GM23338 (cell line): ENCODE measurements around the gene GNL2. TPM values are rescaled to one million over a fixed set of nuclear protein-coding genes. Genes with fewer than 3 reads are reported as not detected.
"Not testable (repeated sequence)": the region's sequence is repeated elsewhere in the genome, so short reads cannot be mapped to it uniquely, and the experiment has no call there.

ENCODE experiments used
- ATAC-seq: fragments of 200-7000 bp; cut with Tn5 transposase; 3 replicates; pipeline ENCODE4 v1.9.1; 2020
- DNase-seq: peaks from one replicate; pipeline ENCODE4 v3.0.0-alpha.2; 2015; ENCODE audit warnings: low spot score
- H2AFZ ChIP-seq: fragments of 200-600 bp; sonication (generic); 2 replicates; pipeline ENCODE4 v1.8.0; 2016; ENCODE audit warnings: antibody characterized with exemption, mild to moderate bottlenecking, moderate library complexity
- H3F3A ChIP-seq: fragments of 200-600 bp; sonication (generic); replicated peaks from 2 replicates; pipeline ENCODE4 v1.8.0; 2017; ENCODE audit warnings: antibody characterized with exemption, mixed run types, low read depth
- H3K27ac ChIP-seq: fragments of 200-600 bp; sonication (generic); 2 replicates; pipeline ENCODE4 v1.6.1; 2016; ENCODE audit warnings: low read depth
- H3K27me3 ChIP-seq: fragments of 200-600 bp; sonication (generic); 2 replicates; pipeline ENCODE4 v1.8.0; 2016; ENCODE audit warnings: mild to moderate bottlenecking, mixed run types, moderate library complexity; ENCODE audit not compliant: insufficient read depth
- H3K36me3 ChIP-seq: fragments of 200-600 bp; sonication (generic); 2 replicates; pipeline ENCODE4 v1.8.0; 2016; ENCODE audit warnings: mild to moderate bottlenecking; ENCODE audit not compliant: insufficient read depth
- H3K4me1 ChIP-seq: fragments of 200-600 bp; sonication (generic); 2 replicates; pipeline ENCODE4 v1.8.0; 2016; ENCODE audit warnings: mild to moderate bottlenecking, moderate library complexity; ENCODE audit not compliant: insufficient read depth
- H3K4me2 ChIP-seq: fragments of 200-600 bp; sonication (generic); 2 replicates; pipeline ENCODE4 v1.7.1; 2017; ENCODE audit warnings: mixed run types
- H3K4me3 ChIP-seq: fragments of 200-600 bp; sonication (generic); 2 replicates; pipeline ENCODE4 v1.6.1; 2016; ENCODE audit warnings: mixed run types
- H3K79me2 ChIP-seq: fragments of 200-600 bp; sonication (generic); replicated peaks from 2 replicates; pipeline ENCODE4 v1.8.0; 2017; ENCODE audit warnings: mild to moderate bottlenecking; ENCODE audit not compliant: insufficient read depth
- H3K9me2 ChIP-seq: fragments of 200-600 bp; sonication (generic); 2 replicates; pipeline ENCODE4 v1.8.0; 2017; ENCODE audit not compliant: insufficient read depth
- H4K20me1 ChIP-seq: fragments of 200-600 bp; sonication (generic); replicated peaks from 2 replicates; pipeline ENCODE4 v1.8.0; 2017; ENCODE audit warnings: mild to moderate bottlenecking; ENCODE audit not compliant: insufficient read depth
- H3K27ac Mint-ChIP-seq: 2 replicates; pipeline ENCODE4 v1.8.0; 2020; ENCODE audit warnings: inconsistent platforms, mild to moderate bottlenecking, moderate library complexity, mixed read lengths
- H3K27me3 Mint-ChIP-seq: 3 replicates; pipeline ENCODE4 v1.8.0; 2022; ENCODE audit warnings: low read depth, mild to moderate bottlenecking, moderate library complexity, mixed read lengths, inconsistent platforms; ENCODE audit not compliant: insufficient read depth, poor library complexity
- H3K36me3 Mint-ChIP-seq: 3 replicates; pipeline ENCODE4 v1.8.0; 2021; ENCODE audit warnings: low read depth, mild to moderate bottlenecking, inconsistent platforms, moderate library complexity, mixed read lengths
- H3K4me1 Mint-ChIP-seq: 3 replicates; pipeline ENCODE4 v1.8.0; 2020; ENCODE audit warnings: mild to moderate bottlenecking, inconsistent platforms, mixed read lengths
- H3K4me3 Mint-ChIP-seq: 3 replicates; pipeline ENCODE4 v1.8.0; 2021; ENCODE audit warnings: moderate library complexity, mild to moderate bottlenecking, inconsistent platforms, mixed read lengths
- H3K9me3 Mint-ChIP-seq: 3 replicates; pipeline ENCODE4 v1.8.0; 2020; ENCODE audit warnings: moderate library complexity, mild to moderate bottlenecking, inconsistent platforms, mixed read lengths
- EZH2 ChIP-seq: fragments of 200-600 bp; sonication (generic); IDR thresholded peaks from one replicate; pipeline ENCODE4 v1.8.0; 2017; ENCODE audit warnings: antibody characterized with exemption, mild to moderate bottlenecking, low read depth; ENCODE audit not compliant: unreplicated experiment
- NANOG ChIP-seq: IDR thresholded peaks from 2 replicates; pipeline ENCODE4 v1.6.1; 2016; ENCODE audit warnings: antibody characterized with exemption, borderline replicate concordance
- REST ChIP-seq: IDR thresholded peaks from one replicate; pipeline ENCODE4 v1.6.1; 2018; ENCODE audit warnings: antibody characterized with exemption; ENCODE audit not compliant: unreplicated experiment
- ZNF114 ChIP-seq: fragments of 250-450 bp; sonication (Bioruptor Pico); IDR thresholded peaks from 2 replicates; pipeline ENCODE4 v1.5.0; 2020; ENCODE audit warnings: mild to moderate bottlenecking, moderate library complexity
- polyA plus RNA-seq: library from polyadenylated mRNA; unstranded; fragments of >200 nt; fragmentation: Nextera tagmentation; extraction: Ambion mirVana; gene quantifications from 2 replicates; pipeline ENCODE4 v1.2.1, GENCODE V29; 2016
- total RNA-seq: library from RNA; depleted of rRNA; stranded (reverse); fragments of >200 nt; shearing (Covaris generic); gene quantifications from 2 replicates; pipeline ENCODE4 v1.2.3, GENCODE V29; 2014
- TF ChIP-seq, protein P1 (sequence below): IDR thresholded peaks from 2 replicates; pipeline ENCODE4 v1.6.1; 2016; ENCODE audit warnings: antibody characterized with exemption

Gene GNL2
- total and polyA plus RNA-seq, 2 experiments from 2014 or later, result 78.4 to 121 TPM

DNA sequence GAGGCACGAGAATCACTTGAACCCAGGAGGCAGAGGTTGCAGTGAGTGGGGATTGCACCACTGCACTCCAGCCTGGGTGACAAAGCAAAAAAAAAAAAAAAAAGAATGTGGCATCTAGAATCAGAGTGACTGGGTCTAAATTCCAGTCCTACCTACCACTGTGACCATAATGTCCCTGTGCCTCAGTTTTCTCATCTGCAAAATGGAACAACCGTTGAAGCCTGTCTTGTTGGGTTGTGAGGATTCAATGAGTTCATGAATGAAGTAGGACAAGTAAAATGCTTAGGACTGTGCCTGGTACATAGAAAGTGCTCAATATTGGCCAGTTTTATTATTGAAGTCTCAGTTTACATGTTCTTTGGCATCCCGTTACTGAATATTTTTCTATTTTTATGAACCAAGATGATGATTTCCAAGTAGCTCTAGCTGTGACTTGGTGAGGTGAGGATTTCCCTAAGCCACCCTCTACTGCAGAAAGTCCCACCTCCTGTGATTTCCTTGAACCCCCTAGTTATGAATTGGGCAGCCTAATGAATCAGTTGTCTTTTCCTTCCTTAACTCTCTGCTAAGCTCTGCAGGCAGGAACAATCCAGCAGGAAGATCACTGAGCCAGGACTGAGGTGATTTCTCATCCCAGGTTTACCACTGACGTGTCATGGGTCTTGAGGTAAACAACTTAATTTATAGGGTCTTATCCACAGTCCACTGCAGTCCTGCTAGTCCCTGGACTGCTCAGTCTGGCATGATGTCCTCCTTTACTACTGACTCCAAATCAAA lies 62.2 kb downstream of the GNL2 start (continued):
- TF ChIP-seq, protein P1, sequence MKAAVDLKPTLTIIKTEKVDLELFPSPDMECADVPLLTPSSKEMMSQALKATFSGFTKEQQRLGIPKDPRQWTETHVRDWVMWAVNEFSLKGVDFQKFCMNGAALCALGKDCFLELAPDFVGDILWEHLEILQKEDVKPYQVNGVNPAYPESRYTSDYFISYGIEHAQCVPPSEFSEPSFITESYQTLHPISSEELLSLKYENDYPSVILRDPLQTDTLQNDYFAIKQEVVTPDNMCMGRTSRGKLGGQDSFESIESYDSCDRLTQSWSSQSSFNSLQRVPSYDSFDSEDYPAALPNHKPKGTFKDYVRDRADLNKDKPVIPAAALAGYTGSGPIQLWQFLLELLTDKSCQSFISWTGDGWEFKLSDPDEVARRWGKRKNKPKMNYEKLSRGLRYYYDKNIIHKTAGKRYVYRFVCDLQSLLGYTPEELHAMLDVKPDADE, result no peak
- TF ChIP-seq EZH2, result no peak

DNA sequence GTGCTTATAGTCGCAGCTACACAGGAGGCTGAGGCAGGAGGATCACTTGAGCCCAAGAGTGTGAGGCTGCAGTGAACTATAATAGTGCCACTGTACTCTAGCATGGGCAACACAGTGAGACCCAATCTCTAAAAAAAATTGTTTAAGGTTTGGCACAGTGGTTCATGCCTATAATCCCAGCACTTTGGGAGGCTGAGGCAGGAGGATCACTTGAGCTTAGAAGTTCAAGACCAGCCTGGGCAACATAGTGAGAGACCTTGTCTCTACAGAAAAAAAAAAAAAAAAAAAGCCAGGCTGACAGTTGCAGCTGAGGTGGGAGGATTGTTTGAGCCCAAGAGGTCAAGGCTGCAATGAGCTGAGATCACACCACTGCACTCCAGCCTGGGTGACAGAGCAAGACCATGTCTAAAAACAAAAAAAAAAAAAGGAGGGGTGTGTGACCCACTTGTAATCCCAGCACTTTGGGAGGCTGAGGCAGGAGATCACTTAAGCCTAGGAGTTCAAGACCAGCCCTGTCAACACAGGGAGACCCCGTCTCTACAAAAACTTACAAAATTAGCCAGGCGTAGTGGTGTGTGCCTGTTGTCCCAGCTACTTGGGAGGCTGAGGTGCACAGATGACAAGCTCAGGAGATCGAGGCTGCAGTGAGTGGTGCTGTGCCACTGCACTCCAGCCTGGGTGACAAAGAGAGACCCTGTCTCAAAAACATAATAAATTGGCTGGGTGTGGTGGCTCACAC lies 63.1 kb downstream of the GNL2 start:
- not testable (repeated sequence) for H2AFZ ChIP-seq, ATAC-seq, H3K9me2 ChIP-seq, H3K4me2 ChIP-seq, H3K27me3 Mint-ChIP-seq, H3K27ac Mint-ChIP-seq, H3K4me1 Mint-ChIP-seq, DNase-seq, H3F3A ChIP-seq, H3K4me3 ChIP-seq, H3K27ac ChIP-seq, H3K9me3 Mint-ChIP-seq, H3K4me3 Mint-ChIP-seq, H3K4me1 ChIP-seq, H3K36me3 ChIP-seq, H3K79me2 ChIP-seq, H3K27me3 ChIP-seq
- H4K20me1 ChIP-seq, result peaks cover 15% of the 10 kb centered on the region; the same call in 1 of the 2 replicates
- H3K36me3 Mint-ChIP-seq, result peaks cover 17% of the 10 kb centered on the region

- not testable (repeated sequence) for H3K27ac ChIP-seq, H3K27ac Mint-ChIP-seq, H3K4me2 ChIP-seq, H3K4me1 Mint-ChIP-seq, H3K36me3 ChIP-seq, H3K4me3 Mint-ChIP-seq, H3K9me2 ChIP-seq, H3K4me3 ChIP-seq, ATAC-seq, DNase-seq, H3K4me1 ChIP-seq, H3K27me3 Mint-ChIP-seq, H3K36me3 Mint-ChIP-seq, H3K27me3 ChIP-seq, H4K20me1 ChIP-seq, H3F3A ChIP-seq, H3K79me2 ChIP-seq, H2AFZ ChIP-seq, H3K9me3 Mint-ChIP-seq
Measured at GRCh38 chr1:37529888-37530287, 65.8 kb downstream of the GNL2 start.

- Histone ChIP-seq H3K27me3 (no peaks in the 10 kb centered on the region), H3K4me2 (no peak overlapping the region), H3K4me1 (peaks cover 14% of the 10 kb centered on the region), H3K27ac (no peak overlapping the region), H2AFZ (peak overlapping the region; percentile 76), H3F3A (peaks cover 14% of the 10 kb centered on the region; the same call in 1 of the 2 replicates), H3K79me2 (no peaks in the 10 kb centered on the region), H4K20me1 (no peaks in the 10 kb centered on the region), H3K4me3 (no peak overlapping the region), H3K36me3 (no peaks in the 10 kb centered on the region), H3K9me2 (no peaks in the 10 kb centered on the region)
- peaks cover 15% of the 10 kb centered on the region for H3K4me1 Mint-ChIP-seq
- no peaks in the 10 kb centered on the region; the same call in 2 of the 3 replicates for H3K9me3 Mint-ChIP-seq
- DNase-seq (no peak), ATAC-seq (no peak)
- TF ChIP-seq NANOG (no peak), REST (no peak), ZNF114 (CRISPR knock-in tag) (no peak)
- TF ChIP-seq, protein P1, result no peak
- no peak overlapping the region for H3K4me3 Mint-ChIP-seq
- H3K27ac Mint-ChIP-seq, result no peak overlapping the region
- no peaks in the 10 kb centered on the region; the same call in 2 of the 3 replicates for H3K36me3 Mint-ChIP-seq
- peaks cover 16% of the 10 kb centered on the region for H3K27me3 Mint-ChIP-seq
Measured at GRCh38 chr1:37519613-37520012, 76.1 kb downstream of the GNL2 start.

GRCh38 chr1:37518929-37519328 lies 76.8 kb downstream of the GNL2 start:
- H3K27me3 ChIP-seq, H3K36me3 ChIP-seq, H3K9me3 Mint-ChIP-seq, ATAC-seq, H3K79me2 ChIP-seq, H3K4me2 ChIP-seq, H3K27ac Mint-ChIP-seq, H3K36me3 Mint-ChIP-seq, H4K20me1 ChIP-seq, H3K4me3 ChIP-seq, H3K4me3 Mint-ChIP-seq, H3K27ac ChIP-seq, H3K9me2 ChIP-seq: not testable (repeated sequence)
- Histone ChIP-seq H2AFZ (peak overlapping the region; percentile 76), H3F3A (peaks cover 14% of the 10 kb centered on the region; the same call in 1 of the 2 replicates), H3K4me1 (peaks cover 14% of the 10 kb centered on the region)
- peaks cover 18% of the 10 kb centered on the region for H3K27me3 Mint-ChIP-seq
- peak; percentile 12 for DNase-seq
- peaks cover 15% of the 10 kb centered on the region for H3K4me1 Mint-ChIP-seq
